ENCODE results near the gene LGR4. TPM values are rescaled to one million over a fixed set of nuclear protein-coding genes. Genes with fewer than 3 reads are reported as not detected.

LGR4 gene
- total RNA-seq, 1 donor from 2014 or later: 3.0 TPM

DNA sequence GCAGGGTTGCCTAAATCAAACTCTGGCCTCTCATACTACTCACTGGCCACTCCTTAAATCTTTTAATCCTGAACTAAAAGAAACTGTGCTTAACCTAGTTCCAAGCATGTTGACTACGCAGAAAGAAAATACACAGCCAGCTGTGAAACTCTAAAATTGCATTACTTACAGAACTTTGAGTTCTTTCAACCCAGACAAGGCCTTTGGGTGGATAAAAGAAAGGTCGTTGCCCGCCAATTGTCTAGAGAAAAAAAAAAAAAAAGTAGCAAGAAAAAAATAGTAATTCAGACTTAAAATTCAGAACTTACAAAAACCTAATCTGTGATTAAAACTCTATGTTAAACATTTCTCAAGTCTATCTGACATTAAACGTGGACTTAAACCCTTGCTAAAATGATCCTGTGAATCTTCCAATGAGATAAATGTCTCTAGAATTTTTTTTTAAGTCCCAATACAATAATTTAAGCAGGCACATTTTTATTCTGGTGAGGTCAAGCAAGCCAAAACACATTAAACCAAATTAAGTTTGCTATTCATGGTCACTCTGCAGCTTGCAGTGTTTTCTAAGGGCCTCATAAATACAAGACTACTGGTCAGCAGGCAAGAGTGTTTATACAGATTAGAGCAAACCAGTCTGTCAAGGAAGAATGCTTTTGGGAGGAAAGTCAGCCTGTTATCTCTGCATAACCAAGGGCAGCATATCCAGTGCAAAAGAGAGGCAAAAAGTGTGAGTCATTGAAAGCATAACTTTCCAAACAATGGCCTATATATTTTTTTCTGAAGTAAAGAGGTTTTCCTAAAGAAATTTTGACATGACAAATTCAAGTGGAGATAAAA lies 80.1 kb downstream of the LGR4 start:
- Mint-ChIP-seq H3K4me3 (no peak overlapping the region), H3K36me3 (ENCODE audit: low read depth) (peaks cover 1% of the 10 kb centered on the region), H3K27me3 (no peaks in the 10 kb centered on the region), H3K9me3 (no peaks in the 10 kb centered on the region), H3K27ac (no peak overlapping the region), H3K4me1 (no peaks in the 10 kb centered on the region)
- TF ChIP-seq, protein P1, sequence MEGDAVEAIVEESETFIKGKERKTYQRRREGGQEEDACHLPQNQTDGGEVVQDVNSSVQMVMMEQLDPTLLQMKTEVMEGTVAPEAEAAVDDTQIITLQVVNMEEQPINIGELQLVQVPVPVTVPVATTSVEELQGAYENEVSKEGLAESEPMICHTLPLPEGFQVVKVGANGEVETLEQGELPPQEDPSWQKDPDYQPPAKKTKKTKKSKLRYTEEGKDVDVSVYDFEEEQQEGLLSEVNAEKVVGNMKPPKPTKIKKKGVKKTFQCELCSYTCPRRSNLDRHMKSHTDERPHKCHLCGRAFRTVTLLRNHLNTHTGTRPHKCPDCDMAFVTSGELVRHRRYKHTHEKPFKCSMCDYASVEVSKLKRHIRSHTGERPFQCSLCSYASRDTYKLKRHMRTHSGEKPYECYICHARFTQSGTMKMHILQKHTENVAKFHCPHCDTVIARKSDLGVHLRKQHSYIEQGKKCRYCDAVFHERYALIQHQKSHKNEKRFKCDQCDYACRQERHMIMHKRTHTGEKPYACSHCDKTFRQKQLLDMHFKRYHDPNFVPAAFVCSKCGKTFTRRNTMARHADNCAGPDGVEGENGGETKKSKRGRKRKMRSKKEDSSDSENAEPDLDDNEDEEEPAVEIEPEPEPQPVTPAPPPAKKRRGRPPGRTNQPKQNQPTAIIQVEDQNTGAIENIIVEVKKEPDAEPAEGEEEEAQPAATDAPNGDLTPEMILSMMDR (IDR thresholded peaks at IDR 0.05): no peak
- CTCF ChIA-PET: no interaction called here
- intact Hi-C loops (cut with micrococcal nuclease): no loop called here
- POLR2A ChIA-PET: no interaction called here
- ATAC-seq (ENCODE audit: low read depth) (no peak), DNase-seq (no peak)

DNA sequence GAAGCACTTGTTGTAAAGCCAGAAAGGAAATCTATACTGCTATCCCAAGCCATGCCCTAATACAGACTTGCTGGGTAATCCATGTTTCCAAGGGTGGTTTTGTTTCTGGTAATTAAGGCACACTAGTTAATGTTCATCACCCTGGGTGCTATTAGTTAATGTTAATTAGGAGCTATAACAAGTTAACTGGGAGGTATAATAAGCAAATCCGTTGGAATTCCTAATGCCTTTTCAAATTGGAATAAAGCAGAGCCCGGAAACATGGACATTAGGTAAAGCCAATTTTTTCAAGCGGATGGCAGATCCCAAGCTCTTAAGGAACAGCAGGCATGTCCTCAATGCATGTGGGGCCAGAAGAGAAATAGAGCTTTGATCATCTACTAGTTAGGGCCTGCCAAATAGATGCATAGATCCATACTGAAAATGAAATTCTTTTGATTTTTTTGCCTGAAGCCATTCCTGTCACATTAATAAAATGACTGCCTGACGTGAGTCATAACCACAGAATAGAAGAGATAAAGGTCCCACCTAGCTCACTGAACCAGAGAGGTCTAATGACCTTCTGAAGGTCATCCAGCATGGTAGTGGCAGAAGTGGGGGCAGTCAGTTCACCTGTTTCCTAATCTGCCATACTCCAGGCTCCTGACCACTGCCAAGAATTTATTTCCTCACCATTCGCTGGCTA lies 81.1 kb downstream of the LGR4 start:
- CTCF ChIA-PET: no interaction called here
- H3K27me3 Mint-ChIP-seq: no peaks in the 10 kb centered on the region
- H3K4me1 Mint-ChIP-seq: no peaks in the 10 kb centered on the region
- no peak overlapping the region for H3K4me3 Mint-ChIP-seq
- POLR2A ChIA-PET: no interaction called here
- TF ChIP-seq, protein P1 (IDR thresholded peaks at IDR 0.05): no peak
- peaks cover 1% of the 10 kb centered on the region for H3K36me3 Mint-ChIP-seq (ENCODE audit: low read depth)
- H3K9me3 Mint-ChIP-seq: no peaks in the 10 kb centered on the region
- no peak for ATAC-seq (ENCODE audit: low read depth)
- intact Hi-C loops (cut with micrococcal nuclease): no loop called here
- DNase-seq: no peak
- H3K27ac Mint-ChIP-seq: no peak overlapping the region

DNA sequence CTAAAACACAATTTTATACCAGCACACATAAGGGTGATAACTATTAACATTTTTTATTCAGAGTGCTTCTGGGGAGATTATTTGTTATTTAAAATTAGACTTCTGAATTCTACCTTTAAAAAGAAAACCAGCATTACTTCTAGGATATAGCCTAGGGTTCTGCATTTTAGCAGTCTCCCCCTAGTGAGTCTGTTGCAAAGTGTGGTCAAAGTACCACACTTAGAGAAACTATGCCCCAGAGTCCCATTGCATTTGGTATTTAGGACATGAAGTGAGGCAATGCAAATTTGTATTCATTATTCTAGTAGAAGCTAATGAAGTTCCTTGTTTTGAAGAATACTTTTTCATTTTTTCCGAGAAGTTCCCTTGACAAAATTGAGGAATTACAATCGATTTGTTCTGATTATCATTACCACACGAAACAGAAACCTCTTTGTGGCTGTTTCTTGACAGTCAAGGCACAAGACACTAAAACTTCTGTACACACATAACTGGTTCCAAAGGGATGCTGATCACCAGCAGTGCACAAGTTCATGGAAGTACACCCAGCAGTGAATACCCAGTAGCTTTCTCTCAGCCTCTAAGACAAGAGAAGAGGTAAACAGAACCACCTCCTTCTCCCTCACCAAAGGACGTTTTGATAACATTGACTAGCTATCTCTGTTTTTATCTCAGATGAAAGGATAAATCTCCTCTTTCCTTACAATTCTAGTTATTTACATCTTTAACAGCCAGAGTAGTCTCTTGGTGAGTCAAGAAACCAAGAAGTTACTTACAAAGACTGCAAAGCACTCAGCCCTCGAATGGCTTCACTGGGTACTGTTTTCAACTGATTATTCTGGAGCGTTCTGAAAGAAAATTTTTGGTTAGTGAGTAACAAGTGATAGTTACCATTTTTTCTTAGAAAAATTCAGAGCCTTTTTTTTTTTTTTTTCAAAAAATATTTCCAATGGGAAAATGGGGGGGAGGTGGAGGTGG lies 82.0 kb downstream of the LGR4 start:
- Mint-ChIP-seq H3K27ac (no peak overlapping the region), H3K9me3 (no peaks in the 10 kb centered on the region), H3K36me3 (ENCODE audit: low read depth) (peaks cover 1% of the 10 kb centered on the region), H3K27me3 (no peaks in the 10 kb centered on the region), H3K4me3 (no peak overlapping the region), H3K4me1 (no peaks in the 10 kb centered on the region)
- TF ChIP-seq, protein P1 (IDR thresholded peaks at IDR 0.05): no peak
- DNase-seq (no peak), ATAC-seq (ENCODE audit: low read depth) (no peak)
- ChIA-PET POLR2A (no interaction called here), CTCF (no interaction called here)
- intact Hi-C loops (cut with micrococcal nuclease): no loop called here

DNA sequence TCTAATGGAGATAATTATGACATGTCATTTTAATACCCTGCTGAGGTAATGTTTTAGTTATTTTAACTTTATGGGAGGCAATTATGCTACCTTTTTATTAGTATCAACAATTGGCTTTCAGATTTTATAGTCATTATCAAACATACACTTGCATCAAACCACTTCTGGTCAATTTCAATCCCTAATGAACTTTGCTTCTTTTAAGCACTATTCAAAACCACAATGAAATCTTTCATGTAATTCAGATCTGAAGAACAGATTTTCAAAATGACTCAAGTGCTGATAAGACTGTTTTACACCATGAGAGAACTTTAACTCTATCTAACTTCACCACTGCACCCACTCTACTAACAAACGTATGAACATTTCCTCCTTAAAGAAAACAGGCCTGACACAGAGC lies 83.7 kb downstream of the LGR4 start:
- ChIA-PET POLR2A (no interaction called here), CTCF (no interaction called here)
- H3K9me3 Mint-ChIP-seq: no peaks in the 10 kb centered on the region
- no peaks in the 10 kb centered on the region for H3K27me3 Mint-ChIP-seq
- no peak overlapping the region for H3K4me3 Mint-ChIP-seq
- H3K36me3 Mint-ChIP-seq (ENCODE audit: low read depth): peaks cover 8% of the 10 kb centered on the region
- H3K27ac Mint-ChIP-seq: no peak overlapping the region
- no peak for ATAC-seq (ENCODE audit: low read depth)
- intact Hi-C loops (cut with micrococcal nuclease): no loop called here
- H3K4me1 Mint-ChIP-seq: no peaks in the 10 kb centered on the region
- DNase-seq: no peak
- TF ChIP-seq, protein P1 (IDR thresholded peaks at IDR 0.05): no peak
